T-helper 22 cell (primary cell): Measurements from ENCODE around the gene COL23A1.
"Not testable (repeated sequence)": the region's sequence is repeated elsewhere in the genome, so short reads cannot be mapped to it uniquely, and the experiment has no call there.

Experiments used
- DNase-seq: peaks from one replicate; pipeline ENCODE4 v3.0.0-alpha.2; 2020; ENCODE audit warnings: low read depth

COL23A1 gene

DNA sequence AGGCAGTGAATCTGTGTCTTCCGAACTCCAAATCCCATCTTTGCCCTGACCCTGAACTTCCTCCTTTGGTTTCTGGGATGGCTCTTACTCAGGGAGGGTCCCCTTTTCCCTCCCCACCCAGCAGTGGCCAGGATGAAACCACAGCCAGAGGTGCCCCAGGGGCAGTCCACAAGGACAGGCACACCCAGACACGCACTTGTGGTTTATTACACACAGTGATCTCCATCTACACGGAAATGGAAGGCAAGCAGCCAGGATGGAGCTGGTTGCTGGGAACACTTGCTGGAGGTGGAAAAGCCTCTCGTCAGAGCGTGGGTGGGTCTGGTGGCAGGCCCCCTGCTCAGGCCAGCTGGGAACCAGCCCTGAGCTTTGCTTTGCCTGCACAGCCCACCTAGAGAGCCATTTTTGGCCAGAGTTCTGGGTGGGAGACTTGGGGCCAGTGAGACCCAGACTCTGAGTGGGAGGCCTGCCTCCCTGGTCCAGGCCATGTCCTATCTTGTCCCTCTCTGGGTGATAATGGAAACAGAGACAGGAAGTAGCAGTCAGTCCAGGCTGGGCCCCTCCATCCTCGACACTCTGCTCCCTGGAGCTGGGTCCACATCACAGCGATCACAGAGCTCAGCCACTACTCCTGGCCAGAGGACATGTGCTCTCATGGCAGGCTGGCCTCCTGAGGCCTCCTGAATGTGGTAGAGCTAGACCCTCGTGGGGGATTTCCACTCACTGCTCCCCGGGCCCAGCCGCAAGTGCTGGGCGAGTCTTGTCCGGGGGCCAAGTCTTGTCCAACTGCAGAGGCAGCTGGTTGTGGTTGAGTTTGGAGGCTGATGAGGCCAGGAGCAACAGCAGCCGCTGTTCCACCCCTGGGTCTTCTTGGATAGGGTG lies 352.5 kb downstream of the COL23A1 start:
- DNase-seq = no peak

DNA sequence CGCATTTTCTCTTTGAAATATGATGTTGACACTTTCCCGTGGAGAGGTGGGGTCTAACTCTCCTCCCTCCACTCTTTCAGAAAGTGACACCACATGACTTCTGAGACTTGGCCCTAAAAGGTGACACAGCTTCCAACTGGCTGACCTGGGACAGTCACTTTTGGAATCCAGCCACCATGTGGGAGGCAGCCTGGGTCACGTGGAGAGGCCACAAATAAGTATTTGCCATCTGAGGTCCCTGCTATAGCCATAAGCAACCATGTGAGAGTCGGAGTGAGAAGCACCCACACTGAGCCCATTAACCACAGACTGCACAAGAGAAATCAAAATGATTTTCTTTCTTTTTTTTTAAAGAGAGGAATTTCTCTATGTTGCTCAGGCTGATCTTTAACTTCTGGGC lies 353.5 kb downstream of the COL23A1 start:
- DNase-seq = no peak

DNA sequence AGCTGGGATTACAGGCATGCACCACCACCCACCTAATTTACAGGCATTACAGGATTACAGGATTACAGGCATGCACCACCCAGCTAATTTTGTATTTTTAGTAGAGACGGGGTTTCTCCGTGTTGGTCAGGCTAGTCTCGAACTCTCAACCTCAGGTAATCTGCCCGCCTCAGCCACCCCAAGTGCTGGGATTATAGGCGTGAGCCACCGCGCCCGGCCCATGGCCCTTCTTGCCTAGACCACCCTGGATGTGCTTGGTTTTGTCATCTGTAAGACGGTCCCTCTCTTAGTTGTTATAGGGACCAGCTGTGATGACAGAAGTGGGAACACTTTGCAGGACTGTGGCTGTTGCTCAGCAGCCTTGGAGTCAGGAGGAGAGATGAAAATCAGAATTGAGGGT lies 354.1 kb downstream of the COL23A1 start:
- DNase-seq = no peak

DNA sequence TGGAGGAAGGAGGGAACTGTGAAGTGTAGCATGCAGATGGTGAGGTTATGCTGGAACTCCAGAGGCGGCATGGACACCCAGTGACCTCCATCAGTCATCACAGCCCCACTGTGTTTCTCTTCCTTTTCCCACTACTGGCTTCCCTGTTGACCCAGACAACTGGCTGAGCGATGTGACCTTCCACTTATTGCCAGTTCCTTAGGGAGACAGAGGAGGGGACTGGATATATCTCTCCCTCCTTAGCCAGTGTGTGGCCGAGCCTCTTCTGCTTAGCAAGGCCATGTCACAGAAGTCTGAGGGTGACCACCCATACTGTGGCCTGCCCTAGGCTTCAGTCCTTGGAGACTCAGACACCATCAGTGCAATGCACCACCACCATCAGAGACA lies 354.6 kb downstream of the COL23A1 start:
- no peak for DNase-seq

DNA sequence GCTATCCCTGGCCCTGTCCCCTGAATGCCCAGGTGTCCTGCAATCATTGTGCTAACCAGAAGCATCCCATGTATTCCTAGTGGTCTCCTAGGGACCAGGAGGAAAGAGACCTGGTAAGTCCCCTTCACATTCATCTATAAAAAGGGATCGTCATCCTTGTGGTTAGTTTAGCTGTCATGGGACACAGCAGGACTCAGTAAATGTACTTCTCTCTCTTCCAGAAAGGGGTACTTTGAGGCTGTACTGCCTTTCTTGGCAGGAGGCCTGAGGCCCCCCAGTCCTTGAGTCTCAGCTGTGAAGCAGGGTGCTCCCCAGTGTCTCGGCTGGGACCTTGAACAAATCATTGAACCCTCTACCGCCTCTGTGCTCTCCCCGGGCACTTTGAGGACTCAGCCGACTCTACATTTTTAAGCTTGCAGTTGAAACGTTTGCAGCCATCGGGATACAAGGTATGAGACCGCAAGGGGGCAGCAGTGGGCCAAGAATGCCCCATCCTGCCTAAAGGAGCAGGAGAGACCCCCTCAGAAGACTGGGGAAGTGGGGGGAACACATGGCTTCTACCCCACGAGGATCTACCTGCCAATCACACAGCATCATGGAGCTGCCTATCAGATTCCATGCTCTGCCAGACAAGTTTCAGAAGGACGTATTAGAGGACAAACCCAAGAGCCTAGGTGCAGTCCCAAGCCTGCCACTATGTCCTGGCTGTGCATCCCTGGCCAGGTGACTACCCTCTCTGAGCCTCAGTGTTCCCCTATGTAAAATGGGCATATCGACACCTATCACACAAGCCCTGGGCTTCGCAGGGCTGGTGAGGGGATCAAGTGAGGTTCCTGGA lies 355.2 kb downstream of the COL23A1 start:
- peak; percentile 28 for DNase-seq

DNA sequence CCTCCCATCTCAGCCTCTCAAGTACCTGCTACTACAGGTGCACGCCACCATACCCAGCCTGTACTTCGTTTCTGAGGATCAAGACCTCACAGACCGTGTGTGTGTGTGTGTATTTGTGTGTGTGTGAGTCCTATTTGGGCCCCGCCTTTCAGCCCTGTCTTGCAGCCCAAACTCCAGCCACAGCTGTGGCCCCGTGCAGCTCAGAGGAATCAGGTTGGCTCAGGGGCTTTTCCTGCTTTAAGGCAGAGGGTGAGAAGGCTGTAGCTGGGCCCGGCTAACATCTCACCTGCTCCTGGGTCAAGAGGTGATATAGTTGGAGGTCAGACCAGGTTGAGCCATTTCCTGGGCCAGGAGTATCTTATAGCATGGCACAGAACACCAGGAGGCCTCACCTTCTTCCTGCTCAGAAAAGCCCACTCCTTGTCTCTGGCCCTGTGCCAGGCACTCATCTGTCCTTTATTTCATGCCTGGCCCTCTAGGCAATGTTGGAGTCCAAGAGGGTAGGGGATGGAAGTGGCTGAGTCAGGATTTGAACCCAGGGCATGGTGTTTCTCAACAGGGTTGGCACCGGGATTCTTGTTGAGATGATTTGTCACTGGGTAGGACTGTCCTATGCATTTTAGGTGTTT lies 356.0 kb downstream of the COL23A1 start:
- DNase-seq = no peak

DNA sequence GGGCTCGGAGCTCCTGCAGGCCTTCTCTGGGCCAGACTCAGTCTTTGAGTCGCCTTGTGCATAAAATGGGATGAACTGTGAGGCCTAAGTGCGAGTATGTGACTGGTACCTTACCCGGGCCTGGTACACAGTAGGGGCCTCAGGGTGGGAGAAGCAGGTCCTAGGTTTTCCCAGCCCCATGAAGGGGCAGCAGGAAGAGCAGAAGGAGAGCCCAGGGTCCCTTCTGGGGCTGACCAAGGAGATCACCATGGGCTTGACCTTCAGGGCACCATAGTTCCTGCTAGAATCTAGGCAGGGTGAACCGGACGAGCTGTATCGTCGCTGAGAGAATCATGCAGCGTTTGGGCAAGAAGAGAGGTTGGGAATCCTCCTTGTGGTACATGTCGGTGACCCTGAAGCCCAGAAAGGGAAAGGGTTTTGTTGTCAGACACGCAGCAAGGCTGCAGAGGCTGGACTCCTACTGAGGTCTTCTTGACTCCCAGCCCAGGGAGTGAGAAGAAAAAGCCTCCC lies 357.2 kb downstream of the COL23A1 start:
- DNase-seq = no peak

DNA sequence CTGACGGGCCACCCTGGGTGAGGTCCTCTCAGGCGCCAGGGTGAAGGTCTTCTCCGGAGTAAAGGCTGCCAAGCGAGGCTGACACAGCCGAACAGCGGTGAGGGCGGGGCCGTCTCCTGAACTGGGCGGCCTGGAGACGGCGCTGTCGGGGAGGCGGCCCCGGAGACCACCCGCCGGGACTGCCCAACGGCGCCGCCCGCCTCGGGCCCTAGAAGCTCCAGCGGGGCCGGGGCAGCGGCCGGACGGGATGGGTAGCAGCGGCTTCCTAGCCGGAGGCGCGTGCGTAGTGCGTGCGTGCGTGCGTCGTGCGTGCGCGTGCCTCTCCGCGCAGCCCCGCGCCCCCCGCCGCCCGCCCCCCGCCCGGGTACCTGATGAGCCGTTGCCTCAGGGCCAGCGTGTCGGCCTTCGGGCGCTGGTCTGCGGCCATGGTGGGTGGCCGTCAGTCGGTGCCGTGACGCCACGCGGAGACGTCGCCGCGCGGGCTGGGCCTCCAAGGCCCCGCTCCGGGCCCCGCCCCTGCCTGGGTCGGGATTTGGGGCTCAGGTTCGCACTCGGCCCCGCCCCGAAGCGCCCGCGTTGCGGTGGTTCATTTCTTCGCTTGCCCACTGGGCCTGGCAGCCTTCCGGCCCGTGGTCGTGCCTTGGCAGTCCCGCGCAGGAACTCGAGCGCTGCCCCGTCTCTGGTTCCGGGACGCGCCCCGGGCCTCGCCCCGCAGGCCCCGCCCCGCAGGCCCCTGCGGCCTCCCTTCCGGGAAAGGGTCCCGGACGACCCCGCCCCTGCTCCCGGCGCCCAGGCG lies 357.9 kb downstream of the COL23A1 start, which contains the start of gene PHYKPL:
TSS of gene PHYKPL (minus strand) at position 679 of the 796 bp plus-strand sequence. CDS start at position 427, 252 bp downstream.
- DNase-seq = peak; percentile 55

DNA sequence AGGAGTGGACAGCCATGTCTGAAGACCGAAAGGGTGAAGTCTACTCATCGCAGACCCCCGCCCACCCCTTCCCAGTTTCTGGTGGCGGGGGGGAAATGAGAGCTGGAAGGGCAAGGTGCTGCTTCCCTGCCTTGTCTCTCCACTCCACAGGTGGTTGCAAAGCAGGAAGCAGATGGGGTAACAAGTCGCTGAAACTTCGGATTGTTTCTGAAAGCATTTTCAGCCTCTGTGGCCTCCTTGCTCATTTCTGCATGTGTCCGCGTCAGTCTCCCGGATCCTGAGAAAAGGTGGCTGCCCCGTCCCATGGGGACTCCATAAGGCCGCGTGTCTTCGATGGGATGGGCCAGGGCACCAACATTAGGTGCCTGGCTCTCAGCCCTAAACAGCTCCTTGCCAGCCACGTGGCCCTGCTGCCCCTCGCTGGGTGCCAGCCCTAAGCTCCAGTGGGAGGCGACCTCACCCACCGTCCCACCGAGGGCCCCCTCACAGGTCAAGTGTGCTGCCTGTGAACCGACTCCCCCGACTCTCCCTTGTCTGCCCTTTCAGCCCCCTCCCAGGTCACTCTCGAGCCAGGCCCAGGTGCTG lies 358.6 kb downstream of the COL23A1 start:
- no peak for DNase-seq

DNA sequence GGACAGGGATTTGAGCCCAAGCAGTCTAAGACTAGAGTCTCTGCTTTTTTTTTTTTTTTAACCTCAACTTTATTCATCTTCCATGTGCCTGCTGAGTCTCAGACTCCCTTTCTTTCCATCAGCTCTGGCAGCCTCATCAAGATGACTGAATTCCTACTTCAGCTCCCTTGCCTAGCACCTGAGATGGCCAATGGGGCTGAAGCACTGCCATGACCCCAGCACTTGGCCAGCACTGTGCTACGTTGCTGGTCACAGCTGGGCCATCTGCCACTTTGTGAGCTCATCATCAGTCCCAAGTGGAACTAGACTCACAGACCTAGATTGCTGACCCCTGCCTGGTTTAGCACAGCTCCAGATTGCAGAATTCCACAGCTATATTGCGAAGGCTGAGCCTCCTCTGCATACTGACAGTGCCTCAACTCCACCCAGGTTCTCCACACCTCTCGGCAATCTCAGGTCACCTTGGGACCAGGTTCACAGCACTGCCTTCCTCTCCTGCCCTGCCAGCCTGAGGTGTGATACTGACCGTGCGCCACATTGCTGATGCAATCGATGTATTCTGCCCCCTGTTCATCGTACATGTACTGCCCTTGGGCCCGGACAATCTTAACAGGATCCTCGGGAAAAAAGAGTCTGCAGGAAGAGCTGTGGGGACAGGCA lies 359.2 kb downstream of the COL23A1 start:
- no peak for DNase-seq

DNA sequence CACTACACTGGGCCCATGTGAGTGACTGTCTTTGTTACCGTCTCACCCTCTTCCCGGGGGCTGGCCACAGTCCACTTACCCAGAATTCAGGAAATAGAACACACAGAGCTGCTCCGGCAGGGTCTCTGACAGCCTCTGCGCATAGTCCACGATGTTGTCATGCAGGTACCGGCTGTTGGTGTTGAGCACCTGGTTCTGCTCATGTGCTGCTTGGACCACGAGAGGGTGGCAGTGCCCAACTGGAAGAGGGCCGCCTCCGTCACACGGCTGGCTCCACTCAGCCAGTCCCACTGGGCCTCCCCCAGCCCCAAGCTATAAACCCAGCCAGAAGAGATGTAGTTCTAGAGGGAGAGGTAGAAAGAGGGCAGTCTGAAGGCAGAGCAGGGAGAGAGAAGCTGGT lies 360.3 kb downstream of the COL23A1 start:
- no peak for DNase-seq

DNA sequence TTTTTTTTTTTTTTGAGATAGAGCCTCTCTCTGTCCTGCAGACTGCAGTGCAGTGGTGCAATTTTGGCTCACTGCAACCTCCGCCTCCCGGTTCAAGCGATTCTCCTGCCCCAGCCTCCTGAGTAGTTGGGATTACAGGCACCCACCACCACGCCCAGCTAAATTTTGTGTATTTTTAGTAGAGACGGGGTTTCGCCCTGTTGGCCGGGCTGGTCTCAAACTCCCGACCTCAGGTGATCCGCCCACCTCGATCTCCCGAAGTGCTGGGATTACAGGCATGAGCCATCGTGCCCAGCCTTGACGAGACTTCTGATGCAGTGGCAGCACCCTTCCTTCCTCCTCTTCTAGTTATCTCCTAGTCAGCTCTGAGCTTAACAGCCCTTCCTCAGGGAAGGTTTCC lies 361.1 kb downstream of the COL23A1 start:
- DNase-seq = not testable (repeated sequence)

DNA sequence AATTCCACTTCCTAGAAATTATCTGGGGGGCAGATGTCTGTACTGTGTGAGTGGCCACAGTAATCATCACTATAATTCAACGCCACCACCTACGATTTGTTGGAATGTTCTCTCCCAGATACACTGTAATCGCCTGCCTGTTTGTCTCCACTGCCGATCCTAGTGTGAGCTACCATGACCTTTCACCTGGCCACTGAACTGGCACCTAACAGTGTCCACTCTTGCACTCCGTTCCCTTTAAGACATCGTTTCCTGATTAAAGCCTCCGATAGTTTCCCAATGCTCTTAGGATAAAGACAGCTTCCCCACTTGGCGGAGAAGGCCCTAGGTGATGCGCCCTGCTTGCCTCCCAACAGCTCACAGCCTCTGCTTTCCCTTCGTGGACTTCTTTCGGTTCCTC lies 361.6 kb downstream of the COL23A1 start:
- DNase-seq = no peak

DNA sequence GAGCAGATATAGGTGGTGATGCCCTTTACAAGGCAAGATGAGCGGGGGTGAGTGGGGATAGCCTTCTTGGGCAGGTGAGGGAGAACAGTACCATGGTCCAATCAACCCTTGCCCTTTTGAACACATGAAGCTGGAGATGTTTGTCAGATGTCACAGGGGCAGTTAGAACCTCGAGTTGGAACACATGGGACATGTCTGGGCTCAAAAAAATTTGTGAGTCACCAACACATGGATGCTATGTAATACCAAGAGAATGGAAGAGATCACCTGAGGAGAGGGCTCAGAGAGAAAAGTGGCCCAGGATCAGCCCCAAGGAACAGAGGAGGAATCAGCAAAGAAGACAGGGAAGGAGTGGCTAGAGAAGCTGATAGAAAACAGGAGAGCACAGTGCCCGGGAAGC lies 362.3 kb downstream of the COL23A1 start:
- no peak for DNase-seq

DNA sequence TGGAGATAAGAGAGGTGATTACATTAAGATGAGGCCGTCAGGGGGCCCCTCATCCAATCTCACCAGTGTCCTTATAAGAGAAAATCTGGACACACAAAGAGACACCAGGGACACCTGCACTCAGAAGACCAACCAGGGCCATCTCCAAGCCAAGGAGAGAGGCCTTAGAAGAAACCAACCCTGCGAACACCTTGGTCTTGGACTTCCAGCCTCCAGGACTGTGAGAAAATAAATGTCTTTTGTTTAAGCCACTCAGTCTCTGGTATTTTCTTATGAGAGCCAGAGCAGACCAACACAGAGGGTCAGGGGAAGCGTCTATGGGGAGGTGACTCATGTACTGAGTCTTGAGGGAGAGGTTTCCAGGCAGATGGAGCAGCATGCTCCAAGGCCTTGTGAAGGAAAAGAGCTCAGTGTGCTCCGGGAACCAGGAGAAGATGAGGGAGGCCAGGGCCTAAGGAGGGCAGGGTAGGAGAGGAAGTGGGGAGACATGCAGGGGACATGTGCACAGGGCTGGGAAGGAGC lies 363.0 kb downstream of the COL23A1 start:
- no peak for DNase-seq

DNA sequence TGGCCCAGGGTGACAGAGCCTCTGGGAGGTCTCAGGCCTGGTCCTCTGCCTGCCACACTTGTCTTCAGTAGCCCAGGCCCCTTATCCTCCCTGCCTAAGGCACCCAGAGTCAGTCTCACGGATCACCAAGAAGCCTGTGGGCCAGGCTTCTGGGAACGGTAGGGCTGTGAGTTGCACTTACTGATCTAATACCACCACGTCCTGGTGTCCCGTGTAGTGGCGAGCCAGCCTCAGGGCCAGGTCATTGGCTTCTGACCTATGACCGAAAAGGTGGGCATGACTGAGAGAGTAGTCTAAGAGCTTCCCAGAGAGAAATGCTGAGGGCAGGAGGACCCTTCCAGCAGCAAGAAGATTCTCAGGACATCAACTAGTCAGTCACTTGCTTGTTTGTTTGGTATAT lies 365.0 kb downstream of the COL23A1 start:
- DNase-seq = no peak

DNA sequence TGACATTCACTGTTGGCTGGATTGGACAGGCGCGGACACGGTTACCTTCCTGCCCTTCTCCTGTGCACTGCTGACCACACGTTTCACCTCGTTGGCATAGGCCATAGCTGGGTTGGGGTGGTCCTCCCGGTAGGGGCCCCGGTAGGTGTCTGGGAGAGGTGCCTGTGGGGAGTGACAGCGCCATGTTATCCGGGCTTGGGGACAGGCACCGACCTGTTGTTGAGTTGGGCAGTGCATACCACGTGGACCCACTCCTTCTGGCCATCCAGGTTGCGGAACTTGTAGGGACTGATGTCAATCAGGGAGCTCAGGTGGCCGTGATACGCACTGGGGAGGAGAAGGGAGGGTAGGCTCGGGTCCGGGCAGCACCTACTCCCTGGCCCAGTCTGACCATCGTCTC lies 365.8 kb downstream of the COL23A1 start:
- no peak for DNase-seq

DNA sequence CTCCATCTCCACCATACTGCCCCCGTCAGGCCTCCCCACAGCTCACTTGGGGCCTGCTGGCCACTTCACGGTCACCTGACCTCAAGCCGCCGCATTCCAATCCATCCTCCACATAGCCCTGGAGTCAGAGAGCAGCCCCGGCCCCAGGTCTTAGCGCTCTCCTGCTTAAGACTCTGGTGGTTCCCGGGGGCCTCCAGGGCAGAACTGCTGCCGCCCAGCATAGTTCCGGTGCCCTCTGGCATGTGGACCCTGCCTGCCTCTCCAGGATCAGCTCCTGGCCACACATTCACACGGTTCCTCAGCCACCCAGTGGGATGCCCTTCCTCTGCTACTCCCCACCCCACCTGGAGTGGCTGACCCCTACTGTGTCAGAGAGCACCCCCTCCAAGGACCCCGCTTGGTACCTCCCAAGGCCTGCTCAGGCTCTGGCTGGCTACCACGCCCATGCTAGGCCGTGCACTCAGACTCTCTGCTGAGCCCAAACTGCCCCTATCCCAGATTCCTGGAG lies 366.3 kb downstream of the COL23A1 start:
- no peak for DNase-seq

DNA sequence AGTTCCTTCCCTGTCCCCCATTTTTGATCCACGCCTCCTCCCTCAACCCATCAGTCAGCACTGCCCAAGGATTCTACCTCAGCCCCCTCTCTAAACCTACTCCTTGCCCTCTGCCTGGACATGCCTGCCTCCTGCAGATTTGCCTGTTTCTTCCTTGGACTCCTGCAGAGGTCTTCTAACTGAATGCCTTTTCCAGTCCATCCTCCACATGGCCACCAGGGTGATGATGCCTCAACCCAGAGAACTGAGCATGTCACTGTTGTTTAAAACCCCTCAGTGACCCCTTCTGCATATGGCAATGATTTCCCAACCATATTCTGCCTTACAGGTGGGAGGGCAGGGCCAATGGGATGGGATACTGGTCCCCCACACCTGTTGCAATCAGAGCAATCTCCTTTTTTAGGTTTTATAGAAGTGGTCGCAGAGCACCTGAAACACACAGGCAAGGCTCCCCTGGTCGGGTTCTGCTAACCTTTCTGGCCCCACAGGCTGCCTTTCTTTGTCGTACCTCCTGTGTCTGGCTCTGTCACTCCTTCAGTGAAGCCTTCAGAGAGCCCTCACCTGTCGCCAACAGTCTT lies 366.9 kb downstream of the COL23A1 start:
- DNase-seq = no peak

DNA sequence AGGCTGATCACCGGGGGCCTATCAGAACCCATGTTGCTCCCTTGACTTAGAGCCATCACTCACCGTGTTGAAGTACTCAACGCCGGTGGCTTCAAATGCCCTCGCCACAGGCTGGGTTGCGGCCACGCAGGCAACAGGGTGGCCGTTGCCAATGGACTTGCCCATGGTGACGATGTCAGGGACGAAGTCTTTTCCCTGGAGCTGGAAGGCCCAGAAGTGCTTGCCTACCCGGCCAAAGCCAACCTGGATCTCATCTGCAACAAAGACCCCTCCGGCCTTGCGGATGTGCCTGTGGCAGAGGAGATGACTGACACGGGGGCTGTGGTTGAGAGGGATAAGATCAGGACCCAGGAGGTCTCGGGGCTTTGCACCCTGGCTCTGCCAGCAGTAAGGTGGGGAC lies 367.9 kb downstream of the COL23A1 start:
- DNase-seq = no peak
